Fibroblast of pulmonary artery (primary cell): ENCODE results near the gene TRPV2.

ENCODE experiments used
- DNase-seq: peaks from one replicate; pipeline ENCODE4 v3.0.0-alpha.2; 2010; ENCODE audit warnings: low read depth
- H3K4me3 ChIP-seq: replicated peaks from 2 replicates; pipeline ENCODE4 v1.5.1; 2011; ENCODE audit warnings: low read depth, mild to moderate bottlenecking, control low read depth, low read length, moderate library complexity
- CTCF ChIP-seq: IDR thresholded peaks from 2 replicates; pipeline ENCODE4 v1.5.1; 2011; ENCODE audit warnings: mild to moderate bottlenecking, control low read depth, low read length, inconsistent platforms; ENCODE audit errors: missing control alignments

Gene TRPV2

GRCh38 chr17:16415031-16415924 lies at the start of gene TRPV2:
Gene TRPV2, plus strand, starts transcription at chr17:16415571. Its CDS starts 2,098 bp downstream, at chr17:16417669.
- H3K4me3 ChIP-seq: peak within 1 kb of the TSS; percentile 61
- peak; percentile 15 for TF ChIP-seq CTCF
- DNase-seq: no peak

GRCh38 chr17:16371742-16372141 lies 43.6 kb upstream of the TRPV2 start:
- DNase-seq: peak; percentile 62
- no peak for TF ChIP-seq CTCF
- no peak overlapping the region for H3K4me3 ChIP-seq

GRCh38 chr17:16374146-16374938 lies 41.0 kb upstream of the TRPV2 start:
- DNase-seq: peak; percentile 89
- no peak for TF ChIP-seq CTCF

GRCh38 chr17:16377941-16378341 lies 37.4 kb upstream of the TRPV2 start:
- no peak for TF ChIP-seq CTCF
- no peak overlapping the region for H3K4me3 ChIP-seq
- peak; percentile 78 for DNase-seq

More at GRCh38 chr17:16374146-16374938, 41.0 kb upstream of the TRPV2 start:
- no peak overlapping the region for H3K4me3 ChIP-seq

GRCh38 chr17:16378636-16379282 lies 36.6 kb upstream of the TRPV2 start:
- TF ChIP-seq CTCF: no peak
- DNase-seq: no peak
- no peak overlapping the region for H3K4me3 ChIP-seq

GRCh38 chr17:16379654-16380053 lies 35.7 kb upstream of the TRPV2 start:
- H3K4me3 ChIP-seq: no peak overlapping the region
- DNase-seq: no peak
- no peak for TF ChIP-seq CTCF
